HEK293T (cell line): ENCODE measurements around the gene INHBC.

Source experiments
- BHLHE40 ChIP-seq: fragments of 450-650 bp; IDR thresholded peaks from 2 replicates; pipeline ENCODE4 v1.6.1; 2016; ENCODE audit warnings: mild to moderate bottlenecking, moderate library complexity, borderline replicate concordance
- ELF4 ChIP-seq: fragments of 450-650 bp; IDR thresholded peaks from 2 replicates; pipeline ENCODE4 v1.6.1; 2017; ENCODE audit warnings: antibody characterized with exemption
- FOXM1 ChIP-seq: fragments of 450-650 bp; IDR thresholded peaks from 2 replicates; pipeline ENCODE4 v1.6.1; 2017; ENCODE audit warnings: mild to moderate bottlenecking, borderline replicate concordance
- NFRKB ChIP-seq: fragments of 450-650 bp; IDR thresholded peaks from 2 replicates; pipeline ENCODE4 v1.6.1; 2016; ENCODE audit warnings: mild to moderate bottlenecking, moderate library complexity
- PKNOX1 ChIP-seq: fragments of 450-650 bp; IDR thresholded peaks from 2 replicates; pipeline ENCODE4 v1.6.1; 2016
- SP1 ChIP-seq: fragments of 450-650 bp; IDR thresholded peaks from 2 replicates; pipeline ENCODE4 v1.6.1; 2017

- no peak for TF ChIP-seq ELF4
- no peak for TF ChIP-seq PKNOX1
- no peak for TF ChIP-seq NFRKB
- TF ChIP-seq SP1: no peak
- TF ChIP-seq FOXM1: no peak
- no peak for TF ChIP-seq BHLHE40
Measured at GRCh38 chr12:57483466-57483865, 48.9 kb downstream of the INHBC start.
